Uterus (tissue), 2 donors: Measurements from ENCODE around the gene COL28A1.

ENCODE experiments used
- CTCF ChIP-seq, 4 experiments: fragments of 200-600 bp in 2 of 4; fragments of 450-650 bp in 2 of 4; sonication (generic) in 2 of 4; IDR thresholded peaks; one replicate each; pipeline ENCODE4 v1.5.1; 2016 to 2019; ENCODE audit warnings: antibody characterized with exemption in 4 of 4, mild to moderate bottlenecking in 2 of 4, moderate library complexity in 1 of 4
- POLR2A ChIP-seq, 2 donors: fragments of 450-650 bp; IDR thresholded peaks; one replicate each; pipeline ENCODE4 v1.6.1; 2016; ENCODE audit warnings: antibody characterized with exemption in 2 of 2, mild to moderate bottlenecking in 1 of 2, moderate library complexity in 1 of 2

GRCh38 chr7:7405461-7405860 lies 130.2 kb downstream of the COL28A1 start:
- TF ChIP-seq CTCF (IDR thresholded peaks at IDR 0.05) (no peak), POLR2A (IDR thresholded peaks at IDR 0.05) (no peak)
